Femur (tissue), 1 donor: ENCODE measurements around the gene AATF.

ENCODE experiments used
- DNase-seq: peaks from one replicate; pipeline ENCODE4 v3.0.0-alpha.2; 2017

Gene AATF, protein sequence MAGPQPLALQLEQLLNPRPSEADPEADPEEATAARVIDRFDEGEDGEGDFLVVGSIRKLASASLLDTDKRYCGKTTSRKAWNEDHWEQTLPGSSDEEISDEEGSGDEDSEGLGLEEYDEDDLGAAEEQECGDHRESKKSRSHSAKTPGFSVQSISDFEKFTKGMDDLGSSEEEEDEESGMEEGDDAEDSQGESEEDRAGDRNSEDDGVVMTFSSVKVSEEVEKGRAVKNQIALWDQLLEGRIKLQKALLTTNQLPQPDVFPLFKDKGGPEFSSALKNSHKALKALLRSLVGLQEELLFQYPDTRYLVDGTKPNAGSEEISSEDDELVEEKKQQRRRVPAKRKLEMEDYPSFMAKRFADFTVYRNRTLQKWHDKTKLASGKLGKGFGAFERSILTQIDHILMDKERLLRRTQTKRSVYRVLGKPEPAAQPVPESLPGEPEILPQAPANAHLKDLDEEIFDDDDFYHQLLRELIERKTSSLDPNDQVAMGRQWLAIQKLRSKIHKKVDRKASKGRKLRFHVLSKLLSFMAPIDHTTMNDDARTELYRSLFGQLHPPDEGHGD

DNA sequence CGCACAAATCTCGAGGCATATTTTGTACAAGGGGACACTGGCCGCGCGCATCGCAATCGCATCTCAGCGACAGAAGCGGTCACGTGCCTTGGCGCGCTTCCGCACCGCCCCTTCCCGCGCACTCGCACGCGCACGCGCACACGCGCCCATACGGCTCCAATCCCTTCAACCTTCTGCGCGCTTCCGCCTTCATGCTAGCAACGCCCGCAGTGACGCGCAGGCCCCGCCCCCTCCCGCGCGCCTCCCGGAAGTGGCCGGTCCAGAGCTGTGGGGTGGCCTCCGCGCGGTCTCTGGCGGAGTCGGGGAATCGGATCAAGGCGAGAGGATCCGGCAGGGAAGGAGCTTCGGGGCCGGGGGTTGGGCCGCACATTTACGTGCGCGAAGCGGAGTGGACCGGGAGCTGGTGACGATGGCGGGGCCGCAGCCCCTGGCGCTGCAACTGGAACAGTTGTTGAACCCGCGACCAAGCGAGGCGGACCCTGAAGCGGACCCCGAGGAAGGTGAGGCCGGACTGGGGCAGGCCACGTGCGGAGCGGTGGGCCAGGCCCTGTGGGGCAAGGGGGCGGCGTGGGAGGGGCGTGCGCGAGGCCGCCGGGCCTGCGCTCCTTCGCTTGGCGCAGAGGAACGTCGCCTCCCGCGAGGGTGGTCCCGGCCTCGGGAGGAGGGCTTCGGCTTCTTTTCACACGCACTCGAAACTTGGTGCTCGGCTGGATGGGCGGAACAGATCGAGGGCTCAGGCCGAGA, at the start of gene AATF:
AATF (plus strand) TSS at position 238 of the 744 bp plus-strand sequence; CDS start at position 410, 172 bp downstream.
- DNase-seq, result peak; percentile 98

DNA sequence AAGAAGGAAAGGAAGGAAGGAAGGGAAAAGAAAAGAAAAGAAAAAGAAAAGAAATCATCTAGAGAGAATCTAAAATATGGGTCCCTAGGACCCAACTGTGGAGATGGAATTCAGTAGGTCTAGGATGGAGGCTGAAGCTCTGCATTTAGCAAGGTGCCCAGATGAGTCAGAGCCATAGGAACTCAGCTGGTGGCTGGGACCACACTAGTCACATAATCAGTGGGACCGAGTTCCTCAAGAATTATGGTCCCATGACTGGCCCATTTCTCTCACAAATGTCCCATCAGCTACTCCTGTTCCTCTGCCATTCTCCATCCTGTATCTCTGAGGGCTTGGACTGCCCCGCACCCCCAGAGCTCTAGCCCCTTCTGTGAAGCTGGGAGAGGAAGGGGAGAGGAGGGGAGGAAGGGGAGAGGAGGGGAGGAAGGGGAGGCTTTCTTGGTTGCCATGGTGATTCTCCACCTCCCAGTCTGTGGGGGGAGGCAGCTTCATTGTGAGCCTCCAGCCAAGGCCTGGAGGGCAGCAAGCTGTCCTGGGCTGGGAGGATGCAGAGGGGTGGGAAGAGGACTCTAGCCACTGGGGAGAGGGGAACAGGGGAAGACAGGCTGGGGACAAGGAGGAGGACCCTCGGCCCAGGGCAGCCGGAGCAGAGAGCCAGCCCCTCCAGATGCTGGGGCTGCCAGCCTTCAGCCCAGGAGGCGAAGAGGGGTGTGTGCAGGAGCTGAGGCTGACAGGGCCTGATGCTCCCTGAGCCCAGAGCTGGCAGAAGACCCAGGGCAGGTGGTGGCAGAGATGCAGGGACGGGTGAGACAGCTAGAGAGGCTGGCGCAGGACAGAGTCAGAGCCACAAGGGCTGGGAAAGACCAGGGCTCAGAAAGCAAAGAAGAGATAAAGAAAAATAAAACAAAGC, 49.2 kb upstream of the AATF start:
- no peak for DNase-seq

DNA sequence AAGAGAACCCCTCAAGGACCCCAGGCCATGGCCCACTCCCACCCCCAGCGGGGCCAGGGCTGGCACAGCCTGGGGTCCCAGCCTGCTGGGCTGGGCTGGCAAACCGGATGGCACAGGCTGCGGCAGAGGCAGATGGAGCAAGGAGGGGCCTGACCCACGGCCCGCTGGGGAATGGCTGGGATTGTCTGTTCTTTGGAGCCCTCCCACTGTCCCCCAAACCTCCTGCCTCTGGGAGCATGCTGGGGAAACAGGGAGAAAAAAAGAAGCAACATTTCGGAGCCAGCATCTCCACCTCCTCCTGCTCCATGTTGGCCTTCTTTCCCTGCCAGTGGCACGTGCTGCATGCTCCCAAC, 48.6 kb upstream of the AATF start:
- no peak for DNase-seq

DNA sequence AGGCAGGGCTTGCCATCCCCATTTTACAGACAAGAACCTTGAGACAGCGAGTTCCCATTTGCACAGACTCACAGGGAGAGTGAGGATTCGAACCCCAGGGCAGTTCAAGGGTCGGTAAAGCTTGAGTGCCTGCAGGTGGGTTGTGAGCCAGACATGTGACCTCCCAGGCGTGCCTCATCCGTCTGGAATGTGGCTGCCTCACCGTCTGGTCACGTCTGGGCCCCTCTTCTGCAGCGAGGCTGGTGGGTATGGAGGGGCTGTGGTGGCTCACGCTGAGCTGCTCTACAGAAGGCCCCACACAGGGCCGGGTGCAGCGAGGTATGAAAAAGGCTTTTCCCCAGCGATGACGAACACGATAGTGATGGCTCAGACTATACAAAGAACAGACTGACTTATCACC, 47.2 kb upstream of the AATF start:
- no peak for DNase-seq

DNA sequence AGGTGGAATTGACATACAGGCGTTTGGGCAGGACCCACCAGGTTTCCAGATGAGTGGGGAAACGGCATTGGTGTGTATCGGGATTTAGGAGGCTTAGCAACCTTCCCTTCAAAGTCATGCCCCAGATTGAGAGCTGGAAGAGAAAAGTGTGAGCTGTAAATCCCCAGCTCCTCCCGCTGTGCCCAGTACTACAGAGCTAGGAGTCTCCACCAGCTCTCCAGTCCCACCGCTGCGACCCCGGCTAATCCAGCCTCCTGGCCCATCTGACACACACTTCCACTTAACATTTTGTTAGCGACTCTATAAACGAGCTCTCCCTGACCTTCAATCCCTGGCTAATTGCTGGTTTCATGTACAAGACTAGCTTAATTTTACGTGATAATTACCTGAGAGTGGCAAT, 41.3 kb upstream of the AATF start:
- DNase-seq, result no peak

DNA sequence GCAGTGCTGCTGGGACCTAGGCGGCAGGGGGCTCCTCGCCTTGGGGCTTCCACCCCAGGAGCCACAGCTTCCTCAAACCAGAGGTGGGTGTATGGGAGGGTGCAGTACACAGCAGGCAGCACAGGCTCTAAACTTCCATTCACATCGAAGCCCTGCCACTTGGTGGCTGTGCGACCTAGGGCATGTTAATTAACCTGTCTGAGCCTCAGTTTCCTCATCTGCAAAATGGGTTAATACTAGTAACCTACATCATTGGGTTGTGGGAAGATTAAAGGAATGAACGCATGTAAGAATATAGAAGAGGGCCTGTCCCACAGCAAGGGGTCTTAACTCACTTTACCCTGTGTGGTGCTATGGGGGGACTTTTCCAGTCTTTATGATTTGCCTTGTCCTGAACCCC, 38.2 kb upstream of the AATF start:
- no peak for DNase-seq

DNA sequence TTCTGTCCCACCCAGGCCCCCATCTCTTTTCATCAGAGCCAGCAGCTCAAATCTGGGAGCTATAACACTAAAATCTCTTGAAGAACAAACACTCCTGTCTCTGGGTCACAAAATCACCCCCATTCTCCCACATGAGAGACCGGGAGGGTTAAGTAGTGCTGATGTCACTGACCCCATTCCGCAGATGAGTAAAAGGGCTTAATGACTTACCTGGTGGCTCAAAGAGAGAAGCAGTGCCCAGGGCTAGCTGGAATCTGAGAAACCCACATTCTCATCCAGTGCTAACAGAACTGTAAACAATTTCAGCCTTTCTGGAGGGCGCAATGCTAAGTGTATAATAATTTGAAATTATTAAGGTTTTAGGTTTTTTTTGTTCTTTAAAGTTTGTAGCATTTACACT, 37.8 kb upstream of the AATF start:
- no peak for DNase-seq

DNA sequence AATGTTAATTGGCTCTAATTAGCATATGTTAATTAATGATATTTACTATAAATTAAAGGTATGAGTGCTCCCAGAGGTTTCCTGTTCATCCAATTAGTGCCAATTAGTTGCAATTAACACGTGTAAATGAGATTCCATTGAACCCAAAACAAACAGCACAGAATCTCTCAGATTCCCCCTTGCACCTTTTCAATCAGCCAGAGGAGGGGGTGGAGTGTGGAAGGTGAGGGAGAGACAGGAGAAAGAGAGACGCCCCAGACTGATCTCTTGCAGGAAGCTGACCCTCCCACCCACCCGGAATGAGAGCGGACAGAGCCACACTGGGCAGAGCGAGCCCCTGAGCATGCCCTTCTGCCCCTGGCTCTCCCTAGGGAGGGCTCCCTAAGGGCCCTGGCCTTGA, 35.6 kb upstream of the AATF start:
- DNase-seq, result no peak

DNA sequence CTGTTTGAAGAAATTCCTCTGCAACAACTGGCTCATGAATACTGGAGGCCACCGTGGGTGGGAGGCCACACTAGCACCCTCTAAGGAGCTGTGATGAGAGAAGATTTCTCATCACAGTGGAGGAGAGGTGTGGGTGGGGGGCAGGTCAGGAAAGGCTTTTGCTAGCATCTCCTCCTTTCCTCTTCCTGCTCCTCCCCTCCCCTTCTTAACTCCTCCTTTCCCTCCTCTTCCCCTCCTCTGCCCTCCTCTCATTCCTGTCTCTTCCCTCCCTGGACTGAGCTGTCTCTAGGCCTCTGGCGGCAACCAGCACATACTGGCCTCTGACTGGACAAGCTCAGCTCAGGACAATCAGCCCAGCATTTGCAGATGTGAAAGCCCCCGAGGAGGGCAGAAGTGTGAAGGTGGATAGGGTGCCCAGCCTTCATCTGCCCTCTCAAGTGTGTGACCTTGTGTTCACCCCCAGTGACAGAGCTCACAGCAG, 30.5 kb upstream of the AATF start:
- no peak for DNase-seq

DNA sequence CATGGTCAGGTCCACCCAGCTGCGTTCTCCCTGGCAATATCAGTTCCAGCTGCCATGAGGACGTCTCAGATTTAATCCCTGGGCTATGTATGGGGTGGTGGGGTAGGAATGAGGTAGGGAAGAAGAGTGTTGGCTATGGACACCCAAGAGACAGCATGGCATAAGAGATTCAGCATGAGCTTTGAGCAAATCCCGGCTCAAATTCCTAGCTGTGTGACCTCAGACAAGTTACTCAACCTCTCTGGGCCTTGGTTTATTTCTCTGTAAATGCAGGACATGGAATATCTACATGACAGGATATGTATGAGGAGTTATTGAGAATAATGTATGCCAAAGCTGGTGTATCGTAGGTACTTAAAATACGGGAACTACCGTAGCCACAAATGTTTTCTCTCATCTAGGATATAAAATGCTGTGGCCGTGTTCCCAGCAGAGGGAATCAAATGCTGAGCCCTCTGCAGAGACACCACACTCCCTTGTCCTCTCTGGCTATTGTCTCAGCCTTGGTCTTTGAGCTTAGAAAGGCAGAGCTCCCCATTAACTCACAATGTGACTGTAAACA, 29.3 kb upstream of the AATF start:
- DNase-seq, result no peak

DNA sequence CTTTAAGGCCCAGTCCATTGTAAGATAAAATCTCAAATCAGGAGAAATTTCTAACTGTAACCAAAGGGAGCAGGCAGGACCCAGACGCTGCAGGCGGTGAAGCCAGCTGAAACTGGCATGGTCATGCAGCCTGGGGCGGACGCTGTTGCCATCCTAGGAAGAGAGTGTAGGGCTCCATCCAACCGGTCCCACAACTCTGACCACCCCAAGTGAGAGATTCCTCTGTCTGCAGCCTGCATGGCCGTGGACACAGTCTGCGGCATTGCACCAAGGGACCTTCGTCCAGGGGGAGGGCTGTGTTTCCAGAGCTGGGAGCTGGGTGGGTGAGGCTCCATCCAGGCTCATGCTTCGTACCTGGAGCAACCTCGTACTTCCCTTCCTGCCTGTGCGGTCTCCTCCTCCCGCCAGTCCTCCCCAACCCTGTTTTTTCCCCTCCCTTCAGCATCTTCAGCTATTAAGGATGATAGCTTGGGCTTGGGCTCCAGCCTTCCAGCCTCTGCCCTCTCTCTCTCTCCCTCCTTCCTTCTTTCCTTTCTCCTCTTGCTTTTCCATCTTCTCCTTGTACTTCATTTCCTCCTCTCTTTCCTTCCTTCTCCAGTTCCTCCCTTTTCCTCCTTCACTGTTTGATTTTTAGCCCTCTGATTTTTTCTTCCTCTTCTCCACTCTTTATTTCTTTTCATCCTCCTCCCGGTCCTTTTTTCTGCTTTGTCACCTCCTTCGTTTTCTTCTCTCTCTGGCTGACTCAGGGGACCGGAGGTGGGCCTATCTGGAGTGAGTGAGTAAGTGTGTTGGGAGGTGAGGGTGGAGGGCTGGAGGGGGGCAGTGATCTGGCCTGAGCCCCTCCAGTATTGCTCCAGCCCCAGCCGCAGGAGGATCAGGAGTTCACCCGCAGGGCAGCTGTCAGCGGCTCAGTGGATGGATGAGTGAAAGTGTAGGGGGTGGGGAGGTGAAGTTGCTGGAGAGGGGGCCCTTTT, 28.4 kb upstream of the AATF start:
- no peak for DNase-seq

DNA sequence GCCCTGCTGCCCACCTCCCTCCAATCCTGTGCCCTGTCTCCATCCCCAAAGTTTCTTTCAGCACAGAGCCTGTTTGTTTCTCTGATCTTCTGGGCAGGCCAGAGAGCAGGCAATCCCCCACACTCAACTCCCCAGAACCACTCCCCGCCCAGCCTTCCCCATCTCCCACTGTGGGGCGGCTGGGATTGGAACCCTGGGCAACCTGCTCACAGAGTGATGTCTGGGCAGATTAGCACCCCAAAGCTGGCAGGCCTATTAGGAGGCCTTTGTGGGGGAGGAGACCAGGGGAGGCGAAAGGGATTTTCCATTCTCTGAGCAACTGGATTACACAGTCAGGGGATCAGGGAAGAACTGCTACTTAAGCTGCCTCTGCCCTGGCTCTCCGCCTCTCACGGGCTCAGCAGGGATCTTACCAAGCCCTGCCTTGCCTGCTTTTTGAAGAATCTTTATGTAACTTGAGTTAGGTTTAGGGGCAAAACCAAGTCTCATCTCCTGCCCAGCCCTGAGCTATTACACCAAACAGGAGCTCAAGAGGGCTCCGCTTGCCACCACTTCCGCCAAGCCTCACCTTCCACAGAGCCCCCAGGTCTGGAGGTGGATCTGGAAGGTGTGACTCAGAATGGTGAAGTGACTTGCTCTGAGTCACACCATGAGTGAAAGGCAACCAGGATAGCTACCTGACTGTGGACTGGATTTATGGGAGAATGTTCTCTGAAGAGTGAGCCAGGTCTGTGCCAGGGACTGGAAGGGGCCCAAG, 27.5 kb upstream of the AATF start:
- DNase-seq, result no peak

DNA sequence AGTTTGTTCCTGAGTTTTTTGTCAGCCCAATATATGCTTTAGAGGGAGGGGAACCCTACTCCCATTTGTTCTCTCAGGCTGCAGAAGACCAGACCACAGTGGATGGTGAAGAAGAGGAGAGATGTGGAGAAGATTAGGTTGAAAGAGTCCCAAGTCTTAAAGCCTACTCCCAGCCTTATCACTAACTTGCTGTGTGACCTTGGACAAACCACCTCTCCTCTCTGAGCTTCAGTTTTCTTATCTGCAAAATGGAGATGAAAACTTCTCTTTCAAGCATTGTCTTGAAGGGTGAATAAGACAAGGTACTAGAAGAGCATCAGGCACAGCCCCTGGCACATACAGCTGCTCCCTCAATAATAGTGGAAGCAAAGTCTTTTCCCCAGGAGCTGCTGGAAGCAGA, 26.6 kb upstream of the AATF start:
- no peak for DNase-seq

DNA sequence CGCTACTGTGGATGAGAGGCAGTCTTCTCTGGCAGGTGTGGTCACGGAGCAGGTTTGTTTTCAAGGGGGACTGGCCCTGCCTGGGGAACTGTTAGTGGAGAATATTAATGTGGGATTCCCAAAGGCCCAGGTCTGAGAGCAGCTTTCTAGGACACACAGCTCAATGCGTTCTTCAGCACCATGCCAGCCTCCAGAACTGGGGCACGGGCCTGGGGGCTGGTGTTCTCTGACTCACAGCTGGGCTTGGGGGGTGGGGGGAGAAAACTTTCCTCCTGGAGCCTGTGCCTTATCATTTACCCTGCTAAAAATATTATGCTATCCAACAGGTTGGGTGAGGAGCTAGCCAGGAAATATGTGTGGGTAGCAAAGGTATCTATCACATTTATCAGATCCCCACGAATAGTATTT, 24.9 kb upstream of the AATF start:
- no peak for DNase-seq

DNA sequence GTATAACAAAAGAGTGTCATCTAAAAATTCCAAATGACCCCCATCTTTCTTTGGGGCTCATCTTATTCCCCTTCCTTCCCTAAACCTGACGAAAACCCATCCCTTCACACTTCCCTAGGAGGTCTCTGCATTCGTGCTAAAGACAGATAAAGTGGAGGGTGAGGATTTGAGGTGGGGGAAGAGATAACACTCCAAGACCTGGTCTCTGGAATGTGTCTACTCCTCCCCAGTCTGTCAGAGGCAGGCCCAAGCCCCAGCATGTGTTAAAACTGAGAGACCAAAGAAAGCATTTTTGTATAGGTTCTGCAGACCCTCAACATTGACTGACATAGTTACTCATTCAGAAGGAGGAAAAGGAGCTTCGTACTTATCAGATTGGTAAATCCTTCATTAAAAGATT, 22.5 kb upstream of the AATF start:
- no peak for DNase-seq

DNA sequence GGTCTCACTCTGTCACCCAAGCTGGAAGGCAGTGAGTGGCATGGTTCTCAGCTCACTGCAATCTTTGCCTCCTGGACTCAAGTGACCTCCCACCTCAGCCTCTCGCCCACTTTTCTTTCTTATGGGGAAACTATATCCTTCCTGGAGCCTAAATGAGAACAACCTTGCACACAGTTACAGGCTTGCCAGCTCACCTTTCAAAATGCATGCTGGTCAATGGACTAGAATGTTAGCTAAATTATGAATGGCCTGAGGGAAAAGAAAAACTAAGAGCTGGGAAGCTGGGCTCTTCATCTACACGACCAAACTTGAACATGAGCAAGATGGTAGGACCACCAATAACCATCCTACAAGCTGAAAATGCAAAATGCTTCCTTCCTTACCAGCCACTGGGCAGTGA, 22.1 kb upstream of the AATF start:
- no peak for DNase-seq

DNA sequence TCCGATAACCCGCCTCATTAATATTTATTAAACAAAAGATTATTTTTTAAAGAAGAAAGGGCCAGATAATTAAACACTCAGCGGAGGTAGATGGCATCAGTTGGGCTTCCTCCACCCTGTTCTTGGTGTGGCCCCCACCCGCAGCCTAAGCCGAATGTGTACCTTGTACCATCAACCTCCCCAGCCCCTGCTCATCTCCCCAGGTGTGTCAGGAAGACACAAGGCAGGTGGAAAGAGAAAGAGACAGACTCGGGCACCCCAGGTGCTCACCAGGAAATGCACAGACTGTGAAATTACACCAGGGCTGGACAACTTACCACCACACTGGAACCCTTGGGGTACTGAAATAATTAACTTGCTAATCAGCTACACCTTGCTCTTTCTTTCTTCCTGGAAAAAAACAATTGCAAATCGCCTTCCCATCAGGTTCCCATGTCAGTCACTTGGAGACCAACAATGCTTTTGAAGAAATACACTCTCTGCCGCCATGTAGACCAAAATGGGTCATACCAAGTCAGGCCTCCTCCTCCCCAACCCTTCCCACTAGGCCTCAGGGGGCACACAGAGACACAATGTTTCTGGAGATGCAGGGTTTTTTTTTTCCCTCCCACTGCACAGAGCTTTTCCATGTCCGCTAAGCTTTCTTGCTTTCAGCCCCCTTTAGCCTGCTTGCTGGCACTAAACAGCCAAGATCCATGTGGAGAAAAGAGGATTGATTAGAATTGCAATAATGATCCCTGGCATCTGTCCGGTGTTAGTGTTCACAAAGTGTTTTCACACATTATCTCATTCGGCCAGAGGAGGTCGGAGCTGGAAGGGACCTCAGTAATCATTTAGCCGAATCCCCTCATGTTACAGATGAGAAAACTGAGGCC, 20.0 kb upstream of the AATF start:
- DNase-seq, result no peak

DNA sequence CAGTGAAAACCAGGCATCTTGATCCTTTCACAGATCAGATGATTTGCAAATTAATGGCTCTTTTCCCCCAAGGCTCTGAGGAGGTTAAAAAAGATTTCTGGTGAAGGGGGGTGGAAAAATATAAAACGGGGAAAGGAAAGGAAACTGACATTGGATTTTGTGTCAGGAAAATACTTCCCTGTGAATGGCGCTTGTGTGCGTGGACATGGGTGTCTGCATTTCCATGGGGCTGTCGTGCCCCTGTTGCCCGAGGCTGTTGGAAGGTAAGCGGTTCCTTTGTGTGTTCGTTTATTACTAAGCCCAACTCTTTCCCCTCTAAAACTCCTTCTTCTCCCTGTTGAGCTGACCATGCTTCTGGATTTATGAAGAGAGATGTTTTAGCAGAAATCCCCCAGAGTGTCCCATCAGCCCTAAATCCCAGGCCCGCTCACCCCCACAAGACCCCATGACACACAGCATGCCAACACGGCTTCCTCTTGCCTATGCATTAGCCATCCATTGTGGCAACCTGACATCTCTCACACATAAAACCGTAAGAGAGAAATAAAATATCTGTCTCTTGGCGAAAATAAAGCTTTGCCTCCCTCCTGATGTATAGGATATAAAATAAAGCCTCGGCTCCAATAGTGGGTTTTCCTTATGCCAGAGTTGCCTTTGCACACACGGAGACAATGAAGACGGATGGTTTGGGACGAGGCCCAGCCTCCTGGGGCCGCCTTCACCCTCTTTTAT, 18.7 kb upstream of the AATF start:
- DNase-seq, result no peak

DNA sequence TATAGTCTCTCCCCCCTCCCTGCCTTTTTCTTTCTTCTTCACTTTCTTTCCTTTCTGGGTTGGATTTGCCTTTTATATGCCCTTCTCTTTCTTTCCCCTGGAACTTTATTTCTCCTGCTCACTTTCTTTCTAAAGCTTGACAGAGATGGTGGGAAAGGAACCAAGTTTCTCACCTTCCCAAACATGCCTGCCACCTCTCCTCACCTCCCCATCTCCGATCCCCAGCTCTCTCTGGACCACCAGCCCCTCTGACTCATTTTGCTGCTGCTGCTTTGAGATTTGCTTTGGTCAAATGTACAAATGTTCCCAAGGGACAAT, 18.2 kb upstream of the AATF start:
- DNase-seq, result no peak
